Body of pancreas (tissue), 4 donors: ENCODE measurements around the gene FAM3A.

Source experiments
- CTCF ChIP-seq, 7 experiments: fragments of 450-650 bp in 4 of 7; fragments of 200-600 bp in 3 of 7; sonication (generic) in 3 of 7; IDR thresholded peaks; one replicate each; pipeline ENCODE4 v1.5.1; 2016 to 2019; ENCODE audit warnings: antibody characterized with exemption in 7 of 7
- POLR2A ChIP-seq, 3 donors: fragments of 450-650 bp; IDR thresholded peaks; one replicate each; pipeline ENCODE4 v1.6.1; 2016; ENCODE audit warnings: antibody characterized with exemption in 3 of 3, mild to moderate bottlenecking in 2 of 3

DNA sequence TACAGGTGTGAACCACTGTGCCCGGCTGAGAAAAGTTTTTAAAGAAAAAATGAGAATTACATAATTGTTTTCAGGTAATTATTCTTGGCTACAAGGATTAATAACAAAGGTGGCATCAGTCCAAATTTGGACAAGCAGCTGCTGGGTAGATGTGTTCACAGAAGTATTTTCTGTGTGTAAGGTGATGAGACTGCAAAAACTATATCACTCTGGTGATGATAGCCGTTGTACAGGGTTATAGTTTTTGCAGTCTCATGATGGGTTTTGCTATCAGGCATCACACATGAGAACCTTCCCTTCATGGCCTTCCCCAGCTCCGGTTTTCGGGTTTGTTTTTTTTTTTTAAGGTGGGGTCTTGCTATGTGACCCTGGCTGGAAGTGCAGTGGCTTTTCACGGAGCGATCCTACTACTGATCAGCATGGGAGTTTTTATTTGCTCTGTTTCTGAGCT is 20.5 kb downstream of the FAM3A start:
- TF ChIP-seq CTCF (IDR thresholded peaks at IDR 0.05) (no peak), POLR2A (IDR thresholded peaks at IDR 0.05) (no peak)
